DOHH2 (cell line): Measurements from ENCODE around the gene H2BW1.
"Not testable (repeated sequence)": the region's sequence is repeated elsewhere in the genome, so short reads cannot be mapped to it uniquely, and the experiment has no call there.

ENCODE experiments used
- H3F3A ChIP-seq: fragments of 200-600 bp; sonication (generic), shearing (Covaris generic); 2 replicates; pipeline ENCODE4 v1.6.0; 2016; ENCODE audit warnings: antibody characterized with exemption, mild to moderate bottlenecking; ENCODE audit not compliant: control insufficient read depth, insufficient read depth
- H3K27ac ChIP-seq: fragments of 200-600 bp; sonication (generic); 2 replicates; pipeline ENCODE4 v1.5.1; 2014; ENCODE audit warnings: low read depth, mild to moderate bottlenecking, low read length, moderate library complexity
- H3K27me3 ChIP-seq: fragments of 200-600 bp; sonication (generic); 2 replicates; pipeline ENCODE4 v1.6.1; 2014; ENCODE audit warnings: mild to moderate bottlenecking, low read length, mixed read lengths; ENCODE audit not compliant: control insufficient read depth
- H3K36me3 ChIP-seq: fragments of 200-600 bp; sonication (generic); 2 replicates; pipeline ENCODE4 v1.6.1; 2014; ENCODE audit warnings: mild to moderate bottlenecking, low read length, moderate library complexity, mixed read lengths; ENCODE audit not compliant: control insufficient read depth
- H3K4me1 ChIP-seq: fragments of 200-600 bp; sonication (generic); 2 replicates; pipeline ENCODE4 v1.6.1; 2014; ENCODE audit warnings: mild to moderate bottlenecking, low read length, mixed read lengths; ENCODE audit not compliant: control insufficient read depth
- H3K4me2 ChIP-seq: fragments of 200-600 bp; sonication (generic); 2 replicates; pipeline ENCODE4 v1.6.0; 2014; ENCODE audit warnings: mild to moderate bottlenecking, low read length, moderate library complexity
- H3K4me3 ChIP-seq: fragments of 200-600 bp; sonication (generic); 2 replicates; pipeline ENCODE4 v1.5.1; 2014; ENCODE audit warnings: mild to moderate bottlenecking, low read length, mixed read lengths
- H3K79me2 ChIP-seq: fragments of 200-600 bp; sonication (generic); 2 replicates; pipeline ENCODE4 v1.6.1; 2014; ENCODE audit warnings: mild to moderate bottlenecking, low read length, mixed read lengths; ENCODE audit not compliant: control insufficient read depth
- H3K9me2 ChIP-seq: fragments of 200-600 bp; sonication (generic); replicated peaks from 2 replicates; pipeline ENCODE4 v1.6.1; 2014; ENCODE audit warnings: mild to moderate bottlenecking, low read length, mixed read lengths; ENCODE audit not compliant: control insufficient read depth
- H3K9me3 ChIP-seq: fragments of 200-600 bp; sonication (generic); 2 replicates; pipeline ENCODE4 v1.6.1; 2014; ENCODE audit warnings: antibody characterized with exemption, low read length, mixed read lengths; ENCODE audit not compliant: control insufficient read depth, insufficient read depth
- H4K20me1 ChIP-seq: fragments of 200-600 bp; sonication (generic); 2 replicates; pipeline ENCODE4 v1.6.0; 2014; ENCODE audit warnings: low read depth, mild to moderate bottlenecking, antibody characterized with exemption, low read length, moderate library complexity; ENCODE audit not compliant: control insufficient read depth, insufficient read depth
- EZH2phosphoT487 ChIP-seq: fragments of 200-600 bp; sonication (generic); IDR thresholded peaks from 2 replicates; pipeline ENCODE4 v1.6.1; 2017; ENCODE audit warnings: borderline replicate concordance, mild to moderate bottlenecking, antibody characterized with exemption, low read length, moderate library complexity, mixed read lengths
- TF ChIP-seq, protein P1 (sequence below): fragments of 200-600 bp; sonication (generic); IDR thresholded peaks from one replicate; pipeline ENCODE4 v1.5.1; 2014; ENCODE audit warnings: antibody characterized with exemption, mild to moderate bottlenecking, low read depth, low read length; ENCODE audit not compliant: poor library complexity, severe bottlenecking

H2BW1 gene

DNA sequence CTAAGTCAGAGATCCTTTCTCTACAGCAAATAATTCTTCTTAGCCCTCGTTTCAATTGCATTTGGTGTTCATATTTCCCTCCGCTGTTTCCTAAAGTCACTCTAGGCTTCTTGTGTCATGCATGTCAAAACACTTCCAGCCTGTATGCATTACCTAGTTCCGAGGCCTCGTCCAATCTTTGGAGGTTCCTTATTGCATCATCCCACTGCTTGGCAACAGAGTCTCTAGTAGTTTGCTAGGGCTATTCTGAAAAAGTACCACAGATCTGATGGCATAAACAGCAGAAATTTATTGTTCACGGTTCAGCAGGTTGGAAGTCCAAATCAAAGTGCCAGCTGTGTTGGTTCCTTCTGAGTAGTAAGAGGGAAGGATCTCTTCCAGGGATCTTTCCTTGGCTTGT, 32.1 kb upstream of the H2BW1 start:
- no peak for TF ChIP-seq EZH2phosphoT487
- TF ChIP-seq, protein P1, sequence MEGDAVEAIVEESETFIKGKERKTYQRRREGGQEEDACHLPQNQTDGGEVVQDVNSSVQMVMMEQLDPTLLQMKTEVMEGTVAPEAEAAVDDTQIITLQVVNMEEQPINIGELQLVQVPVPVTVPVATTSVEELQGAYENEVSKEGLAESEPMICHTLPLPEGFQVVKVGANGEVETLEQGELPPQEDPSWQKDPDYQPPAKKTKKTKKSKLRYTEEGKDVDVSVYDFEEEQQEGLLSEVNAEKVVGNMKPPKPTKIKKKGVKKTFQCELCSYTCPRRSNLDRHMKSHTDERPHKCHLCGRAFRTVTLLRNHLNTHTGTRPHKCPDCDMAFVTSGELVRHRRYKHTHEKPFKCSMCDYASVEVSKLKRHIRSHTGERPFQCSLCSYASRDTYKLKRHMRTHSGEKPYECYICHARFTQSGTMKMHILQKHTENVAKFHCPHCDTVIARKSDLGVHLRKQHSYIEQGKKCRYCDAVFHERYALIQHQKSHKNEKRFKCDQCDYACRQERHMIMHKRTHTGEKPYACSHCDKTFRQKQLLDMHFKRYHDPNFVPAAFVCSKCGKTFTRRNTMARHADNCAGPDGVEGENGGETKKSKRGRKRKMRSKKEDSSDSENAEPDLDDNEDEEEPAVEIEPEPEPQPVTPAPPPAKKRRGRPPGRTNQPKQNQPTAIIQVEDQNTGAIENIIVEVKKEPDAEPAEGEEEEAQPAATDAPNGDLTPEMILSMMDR, result no peak
- no peaks in the 10 kb centered on the region for H3K27me3 ChIP-seq

GRCh38 chrX:104041003-104041402, 27.5 kb upstream of the H2BW1 start:
- Histone ChIP-seq H3K27ac (no peak overlapping the region), H3K36me3 (no peaks in the 10 kb centered on the region), H3K4me3 (no peak overlapping the region), H3K79me2 (no peaks in the 10 kb centered on the region), H3F3A (no peaks in the 10 kb centered on the region), H4K20me1 (no peaks in the 10 kb centered on the region), H3K4me1 (no peaks in the 10 kb centered on the region), H3K27me3 (no peaks in the 10 kb centered on the region), H3K9me3 (no peaks in the 10 kb centered on the region), H3K4me2 (no peak overlapping the region), H3K9me2 (no peaks in the 10 kb centered on the region)
- no peak for TF ChIP-seq EZH2phosphoT487

More for the DNA sequence above, 32.1 kb upstream of the H2BW1 start:
- Histone ChIP-seq H3K4me3 (no peak overlapping the region), H3K4me2 (no peak overlapping the region), H3K36me3 (no peaks in the 10 kb centered on the region), H3F3A (no peaks in the 10 kb centered on the region), H4K20me1 (no peaks in the 10 kb centered on the region), H3K27ac (no peak overlapping the region), H3K9me2 (no peaks in the 10 kb centered on the region), H3K79me2 (no peaks in the 10 kb centered on the region), H3K9me3 (no peaks in the 10 kb centered on the region), H3K4me1 (no peaks in the 10 kb centered on the region)

DNA sequence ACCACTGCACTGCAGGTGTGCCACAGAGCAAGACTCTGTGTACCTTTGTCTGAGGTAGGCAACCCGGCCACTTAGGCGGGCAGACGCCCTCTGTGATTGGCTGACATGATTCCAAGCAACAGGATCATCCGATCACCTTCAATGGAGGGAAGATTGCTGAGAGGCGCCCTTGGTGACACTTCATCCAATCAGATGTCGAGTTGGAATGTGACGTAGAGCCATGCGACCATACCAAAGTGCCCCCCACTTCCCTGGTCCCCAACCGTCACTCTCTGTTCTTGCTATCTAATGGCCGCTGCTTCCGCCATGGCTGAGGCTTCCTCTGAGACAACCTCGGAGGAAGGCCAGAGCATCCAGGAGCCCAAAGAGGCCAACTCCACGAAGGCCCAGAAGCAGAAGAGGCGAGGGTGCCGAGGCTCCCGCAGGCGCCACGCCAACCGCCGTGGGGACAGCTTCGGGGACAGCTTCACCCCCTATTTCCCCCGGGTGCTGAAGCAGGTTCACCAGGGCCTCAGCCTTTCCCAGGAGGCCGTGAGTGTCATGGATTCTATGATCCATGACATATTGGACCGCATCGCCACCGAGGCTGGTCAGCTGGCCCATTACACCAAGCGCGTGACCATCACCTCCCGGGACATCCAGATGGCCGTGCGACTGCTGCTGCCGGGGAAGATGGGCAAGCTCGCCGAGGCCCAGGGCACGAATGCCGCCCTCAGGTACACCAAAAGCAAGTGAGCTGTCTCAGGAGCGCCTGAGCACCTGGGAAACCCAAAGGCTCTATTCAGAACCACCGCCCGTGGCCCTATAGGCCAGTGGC, 26.4 kb upstream of the H2BW1 start, which contains the start of gene H2BW2:
Gene H2BW2 (plus strand): TSS at position 268 of the 817 bp plus-strand sequence. CDS start 39 bp downstream, at position 307.
- H3K4me3 ChIP-seq, result no peak within 1 kb of the TSS
- H4K20me1 ChIP-seq, result no peaks in the 10 kb centered on the region
- H3K4me1 ChIP-seq, result no peaks in the 10 kb centered on the region
- H3F3A ChIP-seq, result no peaks in the 10 kb centered on the region
- no peak within 1 kb of the TSS for H3K27ac ChIP-seq
- no peaks in the 10 kb centered on the region for H3K79me2 ChIP-seq
- no peaks in the 10 kb centered on the region for H3K36me3 ChIP-seq
- H3K27me3 ChIP-seq, result no peaks in the 10 kb centered on the region
- no peak within 1 kb of the TSS for H3K4me2 ChIP-seq
- TF ChIP-seq, protein P1, result no peak
- no peak for TF ChIP-seq EZH2phosphoT487
- H3K9me2 ChIP-seq, result no peaks in the 10 kb centered on the region
- H3K9me3 ChIP-seq, result no peaks in the 10 kb centered on the region

GRCh38 chrX:104018126-104018525, 4.6 kb upstream of the H2BW1 start:
- H3K4me2 ChIP-seq, result no peak overlapping the region
- no peaks in the 10 kb centered on the region for H3K27me3 ChIP-seq
- H3K9me3 ChIP-seq, result no peaks in the 10 kb centered on the region
- no peaks in the 10 kb centered on the region for H3F3A ChIP-seq
- H3K27ac ChIP-seq, result no peak overlapping the region
- no peaks in the 10 kb centered on the region for H4K20me1 ChIP-seq
- H3K4me3 ChIP-seq, result no peak overlapping the region
- H3K4me1 ChIP-seq, result no peaks in the 10 kb centered on the region
- H3K79me2 ChIP-seq, result no peaks in the 10 kb centered on the region
- H3K36me3 ChIP-seq, result no peaks in the 10 kb centered on the region
- TF ChIP-seq, protein P1, result no peak
- no peak for TF ChIP-seq EZH2phosphoT487
- no peaks in the 10 kb centered on the region for H3K9me2 ChIP-seq

- H3K9me2 ChIP-seq, H3K27me3 ChIP-seq, H3F3A ChIP-seq, H4K20me1 ChIP-seq, H3K4me2 ChIP-seq, H3K4me1 ChIP-seq, H3K9me3 ChIP-seq, H3K27ac ChIP-seq, H3K4me3 ChIP-seq, H3K36me3 ChIP-seq, H3K79me2 ChIP-seq: not testable (repeated sequence)
Observed at GRCh38 chrX:104015576-104015975, 2.1 kb upstream of the H2BW1 start.
